Keratinocyte (primary cell): ENCODE measurements around the gene DNAH11.

Experiments
- EZH2 ChIP-seq: IDR thresholded peaks from one replicate; pipeline ENCODE4 v1.6.1; 2012; ENCODE audit warnings: inconsistent platforms, mild to moderate bottlenecking, low read length, moderate library complexity
- TF ChIP-seq, protein P1 (sequence below), 3 experiments: IDR thresholded peaks in 1 of 3; conservative IDR thresholded peaks in 1 of 3; optimal IDR thresholded peaks in 1 of 3; 2 replicates in 2 of 3; 3 replicates in 1 of 3; pipeline versions ENCODE3 to v1.5.1; 2011; ENCODE audit warnings: low read length in 3 of 3, mild to moderate bottlenecking in 3 of 3, moderate library complexity in 2 of 3, control low read depth in 1 of 3, inconsistent platforms in 1 of 3; ENCODE audit not compliant: insufficient read depth in 2 of 3; ENCODE audit errors: extremely low read depth in 1 of 3

DNA sequence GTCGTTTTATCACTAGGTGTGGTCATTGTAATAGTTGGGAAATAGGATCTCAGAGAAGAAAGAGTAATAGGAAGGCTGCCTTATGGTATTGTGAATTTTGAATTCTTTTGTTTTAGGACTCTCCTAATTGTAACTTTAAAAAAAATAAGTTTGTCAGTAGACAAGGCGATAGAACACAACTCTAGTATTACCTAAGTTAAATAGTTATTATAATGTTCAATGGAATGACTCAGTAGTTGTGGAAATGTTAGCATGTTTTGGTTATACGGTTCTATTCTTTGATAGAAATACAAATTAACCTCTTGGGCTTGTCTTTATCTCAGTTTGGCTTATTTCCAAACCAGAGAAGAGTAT lies 1.4 kb downstream of the DNAH11 start:
- TF ChIP-seq, protein P1, sequence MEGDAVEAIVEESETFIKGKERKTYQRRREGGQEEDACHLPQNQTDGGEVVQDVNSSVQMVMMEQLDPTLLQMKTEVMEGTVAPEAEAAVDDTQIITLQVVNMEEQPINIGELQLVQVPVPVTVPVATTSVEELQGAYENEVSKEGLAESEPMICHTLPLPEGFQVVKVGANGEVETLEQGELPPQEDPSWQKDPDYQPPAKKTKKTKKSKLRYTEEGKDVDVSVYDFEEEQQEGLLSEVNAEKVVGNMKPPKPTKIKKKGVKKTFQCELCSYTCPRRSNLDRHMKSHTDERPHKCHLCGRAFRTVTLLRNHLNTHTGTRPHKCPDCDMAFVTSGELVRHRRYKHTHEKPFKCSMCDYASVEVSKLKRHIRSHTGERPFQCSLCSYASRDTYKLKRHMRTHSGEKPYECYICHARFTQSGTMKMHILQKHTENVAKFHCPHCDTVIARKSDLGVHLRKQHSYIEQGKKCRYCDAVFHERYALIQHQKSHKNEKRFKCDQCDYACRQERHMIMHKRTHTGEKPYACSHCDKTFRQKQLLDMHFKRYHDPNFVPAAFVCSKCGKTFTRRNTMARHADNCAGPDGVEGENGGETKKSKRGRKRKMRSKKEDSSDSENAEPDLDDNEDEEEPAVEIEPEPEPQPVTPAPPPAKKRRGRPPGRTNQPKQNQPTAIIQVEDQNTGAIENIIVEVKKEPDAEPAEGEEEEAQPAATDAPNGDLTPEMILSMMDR (optimal IDR thresholded peaks at IDR 0.05 in 1 of 3, IDR thresholded peaks at IDR 0.05 in 1 of 3, conservative IDR thresholded peaks at IDR 0.05 in 1 of 3; ENCODE audit: extremely low read depth in 1 of 3, insufficient read depth in 2 of 3, low read length in 3 of 3), result no peak
- TF ChIP-seq EZH2, result no peak
